BE2C (cell line): Measurements from ENCODE around the gene PRTG.
"Not testable (repeated sequence)": the region's sequence is repeated elsewhere in the genome, so short reads cannot be mapped to it uniquely, and the experiment has no call there.

Experiments used
- DNase-seq: peaks from one replicate; pipeline ENCODE4 v3.0.0-alpha.2; 2020
- H3K27me3 ChIP-seq: fragments of 250-450 bp; sonication (Bioruptor Pico); 2 replicates; pipeline ENCODE4 v1.5.1; 2020; ENCODE audit warnings: mild to moderate bottlenecking
- H3K36me3 ChIP-seq: fragments of 250-450 bp; sonication (Bioruptor Pico); 2 replicates; pipeline ENCODE4 v1.5.1; 2020; ENCODE audit warnings: mild to moderate bottlenecking
- H3K4me1 ChIP-seq: fragments of 250-450 bp; sonication (Bioruptor Pico); 2 replicates; pipeline ENCODE4 v1.5.1; 2020
- H3K4me3 ChIP-seq: 2 replicates; pipeline ENCODE4 v1.5.1; 2011; ENCODE audit warnings: low read depth, low read length
- H3K9me3 ChIP-seq: fragments of 250-450 bp; sonication (Bioruptor Pico); 2 replicates; pipeline ENCODE4 v1.5.1; 2020
- TF ChIP-seq, protein P1 (sequence below): IDR thresholded peaks from 2 replicates; pipeline ENCODE4 v1.5.1; 2012; ENCODE audit warnings: mild to moderate bottlenecking, low read depth, low read length

Gene PRTG

DNA sequence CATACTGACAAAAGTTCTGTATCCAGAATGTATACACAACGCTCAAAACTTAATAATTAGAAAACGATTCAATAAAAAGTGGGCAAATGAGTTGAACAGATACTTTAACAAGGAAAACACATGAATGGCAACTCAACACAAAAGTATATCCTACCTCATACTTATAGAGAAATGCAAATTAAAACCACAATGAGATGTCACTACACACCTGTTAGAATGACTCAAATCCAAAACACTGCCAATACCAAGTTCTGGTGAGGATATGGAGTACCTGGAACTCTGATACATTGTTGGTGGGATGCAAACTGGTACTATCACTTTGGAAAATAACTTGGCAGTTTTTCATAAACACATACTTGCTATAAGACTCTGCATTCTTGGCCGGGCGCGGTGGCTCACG, 42.1 kb downstream of the PRTG start:
- Histone ChIP-seq H3K36me3 (no peaks in the 10 kb centered on the region; the same call in 1 of the 2 replicates), H3K4me1 (peaks cover 21% of the 10 kb centered on the region), H3K4me3 (no peak overlapping the region), H3K9me3 (no peaks in the 10 kb centered on the region), H3K27me3 (no peaks in the 10 kb centered on the region)
- no peak for DNase-seq
- TF ChIP-seq, protein P1, sequence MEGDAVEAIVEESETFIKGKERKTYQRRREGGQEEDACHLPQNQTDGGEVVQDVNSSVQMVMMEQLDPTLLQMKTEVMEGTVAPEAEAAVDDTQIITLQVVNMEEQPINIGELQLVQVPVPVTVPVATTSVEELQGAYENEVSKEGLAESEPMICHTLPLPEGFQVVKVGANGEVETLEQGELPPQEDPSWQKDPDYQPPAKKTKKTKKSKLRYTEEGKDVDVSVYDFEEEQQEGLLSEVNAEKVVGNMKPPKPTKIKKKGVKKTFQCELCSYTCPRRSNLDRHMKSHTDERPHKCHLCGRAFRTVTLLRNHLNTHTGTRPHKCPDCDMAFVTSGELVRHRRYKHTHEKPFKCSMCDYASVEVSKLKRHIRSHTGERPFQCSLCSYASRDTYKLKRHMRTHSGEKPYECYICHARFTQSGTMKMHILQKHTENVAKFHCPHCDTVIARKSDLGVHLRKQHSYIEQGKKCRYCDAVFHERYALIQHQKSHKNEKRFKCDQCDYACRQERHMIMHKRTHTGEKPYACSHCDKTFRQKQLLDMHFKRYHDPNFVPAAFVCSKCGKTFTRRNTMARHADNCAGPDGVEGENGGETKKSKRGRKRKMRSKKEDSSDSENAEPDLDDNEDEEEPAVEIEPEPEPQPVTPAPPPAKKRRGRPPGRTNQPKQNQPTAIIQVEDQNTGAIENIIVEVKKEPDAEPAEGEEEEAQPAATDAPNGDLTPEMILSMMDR: no peak

DNA sequence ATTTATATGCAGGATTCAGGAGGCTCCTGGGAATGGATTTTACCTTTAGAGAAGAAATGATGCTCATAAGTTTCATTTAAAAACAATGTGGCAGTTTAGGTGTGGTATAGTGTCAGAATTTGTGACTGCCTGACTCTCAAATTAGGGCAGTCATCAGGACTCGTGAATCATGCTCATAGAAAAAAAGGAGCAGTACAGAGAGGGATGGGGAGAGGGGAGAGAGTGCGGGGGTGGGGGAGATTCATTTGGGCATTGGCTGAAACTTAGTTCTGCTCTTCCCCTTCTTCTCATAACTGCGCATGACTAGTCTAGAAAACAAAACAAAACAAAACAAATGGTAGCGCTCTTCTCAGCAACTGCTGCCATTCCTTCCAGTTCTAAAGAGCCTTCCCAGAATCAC, 44.3 kb downstream of the PRTG start:
- no peak overlapping the region for H3K4me3 ChIP-seq
- no peaks in the 10 kb centered on the region; the same call in 1 of the 2 replicates for H3K36me3 ChIP-seq
- peaks cover 20% of the 10 kb centered on the region for H3K4me1 ChIP-seq
- no peaks in the 10 kb centered on the region for H3K9me3 ChIP-seq
- TF ChIP-seq, protein P1: no peak
- no peak for DNase-seq
- no peaks in the 10 kb centered on the region for H3K27me3 ChIP-seq

DNA sequence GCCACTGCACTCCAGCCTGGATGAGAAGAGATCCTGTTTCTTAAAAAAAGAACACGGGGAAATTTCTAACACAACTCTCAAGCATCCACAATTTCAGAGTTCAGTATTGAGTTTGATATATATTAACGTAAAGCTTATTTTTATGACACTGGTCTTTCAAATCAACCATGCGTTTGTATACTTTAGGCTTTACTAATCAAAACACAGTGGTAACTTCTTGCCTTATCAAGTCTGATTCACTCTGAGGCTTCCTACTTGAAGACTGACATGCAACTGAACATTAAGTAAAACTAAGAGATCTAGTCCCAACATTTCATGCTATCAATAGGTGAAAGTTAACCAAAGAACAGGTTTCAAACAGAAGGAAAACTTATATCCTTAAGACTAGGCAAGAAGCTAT, 46.7 kb downstream of the PRTG start:
- TF ChIP-seq, protein P1: no peak
- H3K4me3 ChIP-seq: no peak overlapping the region

DNA sequence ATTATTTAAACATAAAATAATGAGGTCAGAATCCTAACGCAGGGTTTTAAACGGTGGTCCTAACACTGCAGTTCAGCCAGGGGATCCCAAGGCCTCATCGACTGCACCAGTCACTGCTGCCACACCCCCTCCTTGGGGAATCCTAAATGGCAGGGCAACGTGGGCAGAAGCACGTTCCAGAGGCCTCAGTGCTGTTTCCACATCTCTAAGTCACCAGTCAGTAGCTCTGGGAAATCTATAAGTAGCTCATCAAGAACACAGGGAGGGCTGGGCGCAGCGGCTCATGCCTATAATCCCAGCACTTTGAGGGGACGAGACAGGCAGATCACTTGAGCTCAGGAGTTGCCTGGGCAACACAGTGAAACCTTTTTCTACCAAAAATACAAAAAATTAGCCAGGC, 47.5 kb downstream of the PRTG start:
- no peak for DNase-seq
- TF ChIP-seq, protein P1: no peak
- Histone ChIP-seq H3K36me3 (no peaks in the 10 kb centered on the region; the same call in 1 of the 2 replicates), H3K4me1 (peaks cover 9% of the 10 kb centered on the region), H3K9me3 (no peaks in the 10 kb centered on the region), H3K27me3 (no peaks in the 10 kb centered on the region), H3K4me3 (no peak overlapping the region)

More for the DNA sequence above, 46.7 kb downstream of the PRTG start:
- no peaks in the 10 kb centered on the region for H3K27me3 ChIP-seq
- peaks cover 9% of the 10 kb centered on the region for H3K4me1 ChIP-seq
- H3K36me3 ChIP-seq: no peaks in the 10 kb centered on the region; the same call in 1 of the 2 replicates
- no peak for DNase-seq
- no peaks in the 10 kb centered on the region for H3K9me3 ChIP-seq

DNA sequence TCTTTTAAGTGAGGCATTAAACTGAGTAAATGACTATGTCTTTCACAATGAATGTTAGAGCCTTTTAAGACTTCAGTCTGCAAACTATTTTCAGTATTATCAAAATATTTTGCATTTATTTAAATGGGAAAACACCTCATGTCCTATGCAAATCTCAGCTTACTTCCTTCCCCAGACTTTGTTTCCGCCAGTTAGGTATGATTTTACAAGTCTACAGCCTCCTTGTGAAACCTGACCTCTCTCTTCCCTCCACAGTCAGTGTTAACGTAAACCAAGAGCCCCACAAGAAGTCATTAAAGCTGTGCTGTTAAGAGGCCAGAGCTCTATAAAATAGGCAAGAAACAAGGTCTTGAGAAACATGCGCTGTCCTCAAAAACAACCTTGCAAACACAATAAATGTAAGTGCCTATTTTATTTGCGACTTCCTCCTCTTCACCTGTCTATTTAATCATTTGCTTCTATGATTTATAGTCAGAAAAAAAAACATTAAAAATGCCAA, 48.3 kb downstream of the PRTG start:
- Histone ChIP-seq H3K9me3 (no peaks in the 10 kb centered on the region), H3K4me1 (peaks cover 9% of the 10 kb centered on the region), H3K36me3 (no peaks in the 10 kb centered on the region; the same call in 1 of the 2 replicates), H3K27me3 (no peaks in the 10 kb centered on the region), H3K4me3 (no peak overlapping the region)
- TF ChIP-seq, protein P1: no peak
- DNase-seq: no peak

DNA sequence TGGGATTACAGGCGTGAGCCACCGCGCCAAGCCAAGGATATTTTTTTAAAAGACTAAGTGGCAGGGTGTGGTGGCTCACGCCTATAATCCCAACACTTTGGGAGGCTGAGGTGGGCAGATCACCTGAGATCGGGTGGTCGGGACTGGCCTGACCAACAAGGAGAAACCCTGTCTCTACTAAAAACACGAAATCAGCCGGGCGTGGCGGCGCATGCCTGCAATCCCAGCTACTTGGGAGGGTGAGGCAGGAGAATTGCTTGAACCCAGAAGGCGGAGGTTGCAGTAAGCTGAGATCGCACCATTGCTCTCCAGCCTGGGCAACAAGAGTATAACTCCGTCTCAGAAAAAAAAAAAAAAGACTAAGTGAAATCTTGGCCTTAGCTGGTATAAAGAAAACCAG, 49.8 kb downstream of the PRTG start:
- H3K4me3 ChIP-seq, DNase-seq, H3K27me3 ChIP-seq, H3K36me3 ChIP-seq, H3K9me3 ChIP-seq: not testable (repeated sequence)
- peaks cover 16% of the 10 kb centered on the region for H3K4me1 ChIP-seq

DNA sequence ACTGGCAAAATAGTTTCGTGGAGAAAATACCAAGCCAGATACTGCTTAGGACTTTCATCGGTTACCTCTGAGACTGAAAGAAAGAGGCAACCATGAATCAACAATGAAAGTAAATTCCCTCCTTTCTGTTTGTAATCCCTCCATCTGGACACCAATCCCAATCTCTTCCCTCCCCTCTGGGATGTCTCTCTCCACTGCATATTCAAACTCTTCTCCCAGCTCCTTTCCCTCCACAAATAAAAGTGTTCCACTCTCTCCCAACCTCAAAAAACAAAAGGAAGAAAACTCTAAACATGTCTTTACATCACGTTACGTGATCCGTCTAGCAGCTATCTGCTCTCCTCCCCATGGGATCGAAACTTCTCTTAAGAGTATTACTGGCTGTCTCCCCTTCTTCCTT, 55.2 kb downstream of the PRTG start:
- Histone ChIP-seq H3K36me3 (no peaks in the 10 kb centered on the region), H3K4me3 (no peak overlapping the region), H3K27me3 (no peaks in the 10 kb centered on the region), H3K4me1 (peaks cover 45% of the 10 kb centered on the region), H3K9me3 (no peaks in the 10 kb centered on the region)
- TF ChIP-seq, protein P1: no peak
- no peak for DNase-seq
